HG02852 (cell line): ENCODE data around the gene MRPL20.
"Not testable (repeated sequence)": the region's sequence is repeated elsewhere in the genome, so short reads cannot be mapped to it uniquely, and the experiment has no call there.

Source experiments
- ATAC-seq: cut with Tn5 transposase; IDR thresholded peaks from one replicate; pipeline ENCODE4 v1.9.1; 2021; ENCODE audit warnings: mild to moderate bottlenecking, moderate library complexity; ENCODE audit not compliant: unreplicated experiment

The MRPL20 gene

GRCh38 chr1:1390675-1391074, 16.4 kb downstream of the MRPL20 start:
- ATAC-seq = no peak

- no peak for ATAC-seq
Observed at GRCh38 chr1:1388078-1388472, 19.0 kb downstream of the MRPL20 start.

- ATAC-seq = no peak
Observed at GRCh38 chr1:1387098-1388077, 19.7 kb downstream of the MRPL20 start.

- no peak for ATAC-seq
Observed at GRCh38 chr1:1385931-1386330, 21.2 kb downstream of the MRPL20 start.

GRCh38 chr1:1385339-1385738, 21.8 kb downstream of the MRPL20 start:
- not testable (repeated sequence) for ATAC-seq

GRCh38 chr1:1381294-1381693, 25.8 kb downstream of the MRPL20 start:
- no peak for ATAC-seq

GRCh38 chr1:1380860-1381259, 26.2 kb downstream of the MRPL20 start:
- ATAC-seq = no peak

GRCh38 chr1:1377540-1378205, 29.4 kb downstream of the MRPL20 start:
- ATAC-seq = no peak

- ATAC-seq = no peak
Observed at GRCh38 chr1:1376551-1377226, 30.4 kb downstream of the MRPL20 start.

GRCh38 chr1:1374929-1375662, 32.0 kb downstream of the MRPL20 start, which contains the start of gene AURKAIP1:
Gene AURKAIP1 (minus strand): TSS chr1:1375207. CDS start chr1:1374756, 451 bp downstream.
- peak; percentile 87 for ATAC-seq

- ATAC-seq = peak; percentile 2
Observed at GRCh38 chr1:1374589-1374928, 32.5 kb downstream of the MRPL20 start.

- ATAC-seq = no peak
Observed at GRCh38 chr1:1373815-1374588, 33.1 kb downstream of the MRPL20 start.

- ATAC-seq = no peak
Observed at GRCh38 chr1:1373051-1373814, 33.9 kb downstream of the MRPL20 start.

- no peak for ATAC-seq
Observed at GRCh38 chr1:1371746-1372711, 35.1 kb downstream of the MRPL20 start.

- no peak for ATAC-seq
Observed at GRCh38 chr1:1371364-1371745, 35.7 kb downstream of the MRPL20 start.

GRCh38 chr1:1370771-1371300, 36.3 kb downstream of the MRPL20 start:
- ATAC-seq = no peak

- not testable (repeated sequence) for ATAC-seq
Observed at GRCh38 chr1:1370094-1370493, 37.0 kb downstream of the MRPL20 start.

GRCh38 chr1:1367315-1367714, 39.8 kb downstream of the MRPL20 start:
- no peak for ATAC-seq
